HEK293T (cell line): Measurements from ENCODE around the gene MRPL41.

ENCODE experiments used
- FOXM1 ChIP-seq: fragments of 450-650 bp; IDR thresholded peaks from 2 replicates; pipeline ENCODE4 v1.6.1; 2017; ENCODE audit warnings: mild to moderate bottlenecking, borderline replicate concordance
- SP1 ChIP-seq: fragments of 450-650 bp; IDR thresholded peaks from 2 replicates; pipeline ENCODE4 v1.6.1; 2017

DNA sequence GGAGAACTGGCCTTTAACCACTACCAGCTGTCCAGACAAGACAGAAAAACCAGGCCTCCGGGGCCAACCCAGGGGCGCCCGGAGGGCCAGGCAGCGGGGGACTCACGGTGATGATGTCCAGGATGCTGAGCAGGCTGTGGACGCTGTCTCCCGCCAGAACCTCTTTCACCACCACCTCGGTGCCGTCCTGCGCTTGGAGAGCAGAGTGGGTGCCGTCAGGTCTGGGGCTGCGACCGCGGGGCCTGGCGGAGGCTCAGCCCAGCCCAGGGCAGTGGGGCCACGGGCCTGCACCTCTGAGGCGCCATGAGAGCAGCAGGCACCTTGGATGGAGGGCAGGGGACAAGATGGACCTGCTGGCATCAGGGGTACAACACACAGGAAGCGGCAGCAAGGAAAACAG lies 11.1 kb upstream of the MRPL41 start:
- TF ChIP-seq FOXM1 (no peak), SP1 (no peak)
